ENCODE results near the gene XRCC3. TPM values are rescaled to one million over a fixed set of nuclear protein-coding genes. Genes with fewer than 3 reads are reported as not detected.

The XRCC3 gene
- total RNA-seq, 1 donor from 2014 or later = 6.1 TPM

- no peak for TF ChIP-seq CTCF (IDR thresholded peaks at IDR 0.05; ENCODE audit: insufficient read depth, low read length, severe bottlenecking)
- FAIRE-seq (no peak), DNase-seq (ENCODE audit: low read depth) (no peak)
- Histone ChIP-seq H3K36me3 (ENCODE audit: control insufficient read depth, insufficient read depth, low read length) (peaks cover 8% of the 10 kb centered on the region), H3K27me3 (ENCODE audit: control insufficient read depth, insufficient read depth, low read length) (no peaks in the 10 kb centered on the region), H3K4me3 (ENCODE audit: low read depth, low read length) (peak overlapping the region; percentile 48)
These were observed 1.1 kb downstream of the XRCC3 start for GRCh38 chr14:103714063-103714724.

GRCh38 chr14:103713304-103714062, 1.8 kb downstream of the XRCC3 start:
- Histone ChIP-seq H3K27me3 (ENCODE audit: control insufficient read depth, insufficient read depth, low read length) (no peaks in the 10 kb centered on the region), H3K36me3 (ENCODE audit: control insufficient read depth, insufficient read depth, low read length) (peaks cover 5% of the 10 kb centered on the region), H3K4me3 (ENCODE audit: low read depth, low read length) (no peak overlapping the region)
- TF ChIP-seq CTCF (IDR thresholded peaks at IDR 0.05; ENCODE audit: insufficient read depth, low read length, severe bottlenecking) = no peak
- no peak for DNase-seq (ENCODE audit: low read depth)
- peak; percentile 47 for FAIRE-seq

DNA sequence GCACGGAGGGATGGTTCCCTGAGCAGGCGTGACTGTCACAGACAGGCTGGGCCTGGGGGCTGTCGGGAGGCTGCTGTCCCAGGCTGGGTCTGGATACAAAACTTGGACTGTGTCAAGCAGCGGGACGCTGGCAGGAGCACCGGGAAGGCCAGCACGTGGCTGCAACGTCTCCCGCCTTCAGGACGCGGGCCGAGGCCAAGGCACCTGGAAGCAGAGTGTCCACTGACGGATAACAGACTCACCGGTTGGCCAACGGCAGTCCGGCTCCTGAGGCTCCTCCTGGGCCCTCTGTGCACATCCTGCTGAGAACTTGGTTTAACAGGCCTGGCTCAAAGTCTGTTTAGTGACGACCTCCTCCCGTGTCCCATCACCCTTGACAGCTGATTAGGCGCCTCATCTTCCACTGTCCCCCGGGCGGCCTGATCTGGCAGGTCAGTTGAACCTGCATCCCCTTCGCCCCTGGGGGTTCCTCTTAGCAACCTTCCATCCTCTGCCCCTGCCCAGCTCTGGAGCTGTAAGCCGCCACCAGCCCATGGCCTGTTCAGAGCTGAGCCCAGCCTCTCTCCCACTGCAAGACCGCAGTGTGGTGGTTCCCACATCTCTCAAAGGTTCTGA, 2.5 kb downstream of the XRCC3 start:
- TF ChIP-seq CTCF (IDR thresholded peaks at IDR 0.05; ENCODE audit: insufficient read depth, low read length, severe bottlenecking) = no peak
- DNase-seq (ENCODE audit: low read depth) (no peak), FAIRE-seq (no peak)
- H3K27me3 ChIP-seq (ENCODE audit: control insufficient read depth, insufficient read depth, low read length) = no peaks in the 10 kb centered on the region
- H3K36me3 ChIP-seq (ENCODE audit: control insufficient read depth, insufficient read depth, low read length) = peaks cover 10% of the 10 kb centered on the region
- no peak overlapping the region for H3K4me3 ChIP-seq (ENCODE audit: low read depth, low read length)

DNA sequence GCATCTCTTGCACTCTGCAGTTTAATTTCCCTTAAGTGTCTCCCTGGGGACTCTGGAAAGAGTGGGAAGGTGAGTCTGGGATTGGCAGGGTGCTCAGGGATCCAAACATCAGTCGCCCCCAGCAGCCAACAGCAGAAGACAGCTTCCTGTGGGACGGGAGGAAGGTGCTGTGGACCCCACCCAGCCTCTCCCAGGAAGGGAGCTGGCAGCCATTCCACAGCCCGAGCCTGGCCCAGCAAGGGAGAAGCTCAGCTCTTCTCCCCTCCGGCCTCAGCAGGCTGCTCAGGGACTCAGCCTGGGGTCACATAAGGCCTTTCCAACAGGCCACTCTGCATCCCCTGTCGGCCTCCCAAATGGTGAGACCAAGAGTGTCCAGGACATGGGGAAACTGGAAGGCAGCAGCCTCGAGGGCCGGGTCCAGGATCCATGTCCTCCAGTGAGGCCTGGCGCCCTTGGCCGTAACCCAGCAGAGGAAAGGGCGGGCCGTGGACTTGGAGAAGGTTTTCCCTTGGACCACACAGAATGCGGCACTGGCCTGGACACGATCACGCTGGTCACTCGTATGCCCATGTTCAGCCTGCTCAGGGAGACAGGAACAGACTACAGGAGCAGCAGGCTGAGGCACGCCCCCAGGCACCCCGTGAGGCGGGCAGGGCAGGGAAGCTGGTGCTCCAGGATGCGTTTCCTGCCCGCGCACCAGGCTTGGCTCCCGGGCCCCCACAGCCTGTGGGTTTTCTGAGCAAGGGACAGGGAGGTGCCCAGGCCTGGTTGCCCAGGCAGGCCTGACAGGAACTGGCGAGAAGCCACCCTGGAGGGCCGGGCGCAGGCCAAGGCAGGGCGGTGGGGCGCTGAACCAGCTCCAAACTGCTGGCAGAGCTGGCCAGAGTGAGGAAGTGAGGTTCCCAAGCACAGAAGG, 3.5 kb downstream of the XRCC3 start:
- DNase-seq (ENCODE audit: low read depth) (peak; percentile 79), FAIRE-seq (peak; percentile 82)
- Histone ChIP-seq H3K27me3 (ENCODE audit: control insufficient read depth, insufficient read depth, low read length) (no peaks in the 10 kb centered on the region), H3K4me3 (ENCODE audit: low read depth, low read length) (no peak overlapping the region), H3K36me3 (ENCODE audit: control insufficient read depth, insufficient read depth, low read length) (peaks cover 13% of the 10 kb centered on the region)
- no peak for TF ChIP-seq CTCF (IDR thresholded peaks at IDR 0.05; ENCODE audit: insufficient read depth, low read length, severe bottlenecking)

GRCh38 chr14:103710771-103711377, 4.4 kb downstream of the XRCC3 start:
- FAIRE-seq = no peak
- no peak for TF ChIP-seq CTCF (IDR thresholded peaks at IDR 0.05; ENCODE audit: insufficient read depth, low read length, severe bottlenecking)
- H3K4me3 ChIP-seq (ENCODE audit: low read depth, low read length) = no peak overlapping the region
- H3K36me3 ChIP-seq (ENCODE audit: control insufficient read depth, insufficient read depth, low read length) = peaks cover 16% of the 10 kb centered on the region
- H3K27me3 ChIP-seq (ENCODE audit: control insufficient read depth, insufficient read depth, low read length) = no peaks in the 10 kb centered on the region
- no peak for DNase-seq (ENCODE audit: low read depth)

Data from bronchial epithelial cell (primary cell).